ENCODE data around the gene ESYT2.

Gene ESYT2

GRCh38 chr7:158786898-158787297 is 42.4 kb downstream of the ESYT2 start:
- no peak overlapping the region for H3K27ac ChIP-seq (ENCODE audit: extremely low read depth, low read depth, low read length)
- POLR2A ChIA-PET: no interaction called here
- H3K4me1 ChIP-seq (ENCODE audit: control insufficient read depth, insufficient read depth, low read length): no peaks in the 10 kb centered on the region
- H3K9me3 ChIP-seq (ENCODE audit: control insufficient read depth, insufficient read depth, low read depth, low read length): no peaks in the 10 kb centered on the region
- CTCF ChIA-PET: interaction anchor here (0.8 kb wide), 1 partner anchor 12 kb away, joined by 3 read pairs; no protein-coding TSS in a partner anchor
- peaks cover 0 to 47% of the 10 kb centered on the region in 2 experiments; a peak in 2 of 3 replicates for H3K36me3 ChIP-seq (ENCODE audit: control insufficient read depth in 2 of 2, insufficient read depth in 1 of 2, low read length in 2 of 2)
- no peak overlapping the region for H3K4me3 ChIP-seq (ENCODE audit: low read depth, low read length)
- TF ChIP-seq ZFP41 (tag by site-specific recombination; IDR thresholded peaks at IDR 0.05; ENCODE audit: borderline replicate concordance) (no peak), ZNF555 (tag by site-specific recombination; conservative IDR thresholded peaks at IDR 0.05) (no peak), OVOL3 (tag by site-specific recombination; IDR thresholded peaks at IDR 0.05) (no peak), REST (tag by site-specific recombination; IDR thresholded peaks at IDR 0.05) (peak; percentile 78)

GRCh38 chr7:158784270-158784669 is 45.0 kb downstream of the ESYT2 start:
- no peaks in the 10 kb centered on the region for H3K4me1 ChIP-seq (ENCODE audit: control insufficient read depth, insufficient read depth, low read length)
- H3K9me3 ChIP-seq (ENCODE audit: control insufficient read depth, insufficient read depth, low read depth, low read length): no peaks in the 10 kb centered on the region
- H3K36me3 ChIP-seq (ENCODE audit: control insufficient read depth in 2 of 2, insufficient read depth in 1 of 2, low read length in 2 of 2): peaks cover 0 to 52% of the 10 kb centered on the region in 2 experiments; a peak in 2 of 3 replicates
- TF ChIP-seq ZXDB (tag by site-specific recombination; IDR thresholded peaks at IDR 0.05): no peak
- no peak for TF ChIP-seq ZNF302 (tag by site-specific recombination; IDR thresholded peaks at IDR 0.05; ENCODE audit: low read depth)
- no peak for TF ChIP-seq ZNF24 (tag by site-specific recombination; IDR thresholded peaks at IDR 0.05)
- no peak for TF ChIP-seq ZSCAN16 (tag by site-specific recombination; IDR thresholded peaks at IDR 0.05)
- TF ChIP-seq ZSCAN30 (tag by site-specific recombination; IDR thresholded peaks at IDR 0.05): no peak
- no peak for TF ChIP-seq ZNF157 (tag by site-specific recombination; IDR thresholded peaks at IDR 0.05)
- TF ChIP-seq ZBTB11 (tag by site-specific recombination; conservative IDR thresholded peaks at IDR 0.05; ENCODE audit: low read depth): no peak
- TF ChIP-seq ZNF354C (tag by site-specific recombination; IDR thresholded peaks at IDR 0.05; ENCODE audit: borderline replicate concordance, low read depth): no peak
- TF ChIP-seq ZNF660 (tag by site-specific recombination; IDR thresholded peaks at IDR 0.05): no peak
- TF ChIP-seq GLI4 (tag by site-specific recombination; IDR thresholded peaks at IDR 0.05): no peak
- TF ChIP-seq ZIC2 (tag by site-specific recombination; IDR thresholded peaks at IDR 0.05): no peak
- no peak for TF ChIP-seq ZNF140 (tag by site-specific recombination; IDR thresholded peaks at IDR 0.05)
- TF ChIP-seq ZFP41 (tag by site-specific recombination; IDR thresholded peaks at IDR 0.05; ENCODE audit: borderline replicate concordance): no peak
- no peak for TF ChIP-seq SCRT1 (tag by site-specific recombination; IDR thresholded peaks at IDR 0.05; ENCODE audit: borderline replicate concordance)
- no peak for TF ChIP-seq ZNF184 (tag by site-specific recombination; IDR thresholded peaks at IDR 0.05)
- TF ChIP-seq ZNF610 (tag by site-specific recombination; IDR thresholded peaks at IDR 0.05; ENCODE audit: borderline replicate concordance): no peak
- TF ChIP-seq TCF7L2 (IDR thresholded peaks at IDR 0.05; ENCODE audit: borderline replicate concordance, low read depth, low read length): no peak
- TF ChIP-seq ZNF645 (tag by site-specific recombination; IDR thresholded peaks at IDR 0.05): no peak
- H3K4me3 ChIP-seq (ENCODE audit: low read depth, low read length): no peak overlapping the region
- CTCF ChIA-PET: interaction anchor here (0.6 kb wide), 1 partner anchor 1363 kb away, joined by 3 read pairs; no protein-coding TSS in a partner anchor
- POLR2A ChIA-PET: no interaction called here
- no peak overlapping the region for H3K27ac ChIP-seq (ENCODE audit: extremely low read depth, low read depth, low read length)
